Stimulated activated CD8-positive, alpha-beta memory T cell treated with anti-CD3 and anti-CD28 coated beads, Interleukin-15, amount 100 ng/mL, for 24 hours (primary cell): ENCODE data around the gene ABCG1.

Experiments used
- DNase-seq: peaks from one replicate; pipeline ENCODE4 v3.0.0-alpha.2; 2020; ENCODE audit warnings: low read depth

ABCG1 gene

GRCh38 chr21:42233067-42233961 lies 14.4 kb downstream of the ABCG1 start:
- DNase-seq = no peak

GRCh38 chr21:42234041-42234440 lies 15.1 kb downstream of the ABCG1 start:
- DNase-seq = no peak

GRCh38 chr21:42234464-42235241 lies 15.7 kb downstream of the ABCG1 start:
- DNase-seq = peak; percentile 58

- DNase-seq = no peak
Observed at GRCh38 chr21:42235593-42235992, 16.7 kb downstream of the ABCG1 start.

- no peak for DNase-seq
Observed at GRCh38 chr21:42236014-42236413, 17.1 kb downstream of the ABCG1 start.

GRCh38 chr21:42236693-42237092 lies 17.8 kb downstream of the ABCG1 start:
- DNase-seq = no peak

- DNase-seq = no peak
Observed at GRCh38 chr21:42237161-42237560, 18.2 kb downstream of the ABCG1 start.

GRCh38 chr21:42237577-42237976 lies 18.6 kb downstream of the ABCG1 start:
- no peak for DNase-seq

- DNase-seq = no peak
Observed at GRCh38 chr21:42238185-42238934, 19.4 kb downstream of the ABCG1 start.

GRCh38 chr21:42239556-42239955 lies 20.6 kb downstream of the ABCG1 start:
- no peak for DNase-seq

- DNase-seq = no peak
Observed at GRCh38 chr21:42239973-42240372, 21.0 kb downstream of the ABCG1 start.

GRCh38 chr21:42242611-42243010 lies 23.7 kb downstream of the ABCG1 start:
- DNase-seq = no peak

- no peak for DNase-seq
Observed at GRCh38 chr21:42243026-42243425, 24.1 kb downstream of the ABCG1 start.

GRCh38 chr21:42245331-42246193 lies 26.6 kb downstream of the ABCG1 start:
- DNase-seq = no peak

- no peak for DNase-seq
Observed at GRCh38 chr21:42247716-42248115, 28.8 kb downstream of the ABCG1 start.

GRCh38 chr21:42248241-42248640 lies 29.3 kb downstream of the ABCG1 start:
- DNase-seq = no peak

GRCh38 chr21:42248783-42249597 lies 30.1 kb downstream of the ABCG1 start:
- DNase-seq = no peak

GRCh38 chr21:42250422-42251403 lies 31.8 kb downstream of the ABCG1 start:
- DNase-seq = no peak

- no peak for DNase-seq
Observed at GRCh38 chr21:42251654-42252324, 32.8 kb downstream of the ABCG1 start.
